CD4-positive, alpha-beta T cell treated with Interleukin-17A for 4 hours (primary cell): ENCODE data around the gene CANT1.

Source experiments
- DNase-seq: peaks from one replicate; pipeline ENCODE4 v3.0.0-alpha.2; 2020; ENCODE audit warnings: mixed read lengths

CANT1 gene

DNA sequence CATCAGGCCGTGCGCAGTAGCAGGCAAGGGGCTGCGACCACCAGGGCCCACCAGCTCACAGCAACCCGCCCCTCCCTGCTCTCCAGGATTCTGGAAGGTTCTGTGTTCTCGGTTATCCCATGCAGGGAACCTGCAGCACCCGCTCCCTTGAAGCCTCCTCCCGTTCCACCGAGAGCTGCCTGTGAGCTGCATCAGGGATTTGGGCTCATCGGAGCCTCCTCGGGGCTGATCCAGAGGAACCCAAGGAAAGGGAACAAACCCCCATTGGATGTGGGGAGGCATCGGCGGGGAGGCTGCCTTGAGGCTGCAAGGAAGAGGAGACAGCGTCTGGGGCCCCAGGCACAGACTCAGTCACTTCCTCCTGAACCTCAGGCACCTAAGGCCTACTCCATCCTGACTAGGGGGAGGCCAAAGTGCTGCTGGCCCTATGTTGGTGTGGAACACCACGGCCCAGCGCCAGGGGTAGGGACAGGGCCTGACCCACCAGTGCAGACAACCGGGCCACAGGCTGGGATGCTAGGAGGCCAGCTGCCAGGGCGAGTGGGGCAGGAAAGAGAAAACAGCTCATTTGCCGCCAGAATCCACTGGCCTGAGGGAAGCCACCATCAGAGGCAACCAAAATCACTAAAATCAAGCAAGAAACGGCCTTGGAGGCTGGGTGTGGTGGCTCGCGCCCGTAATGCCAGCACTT is 15.4 kb downstream of the CANT1 start:
- no peak for DNase-seq

DNA sequence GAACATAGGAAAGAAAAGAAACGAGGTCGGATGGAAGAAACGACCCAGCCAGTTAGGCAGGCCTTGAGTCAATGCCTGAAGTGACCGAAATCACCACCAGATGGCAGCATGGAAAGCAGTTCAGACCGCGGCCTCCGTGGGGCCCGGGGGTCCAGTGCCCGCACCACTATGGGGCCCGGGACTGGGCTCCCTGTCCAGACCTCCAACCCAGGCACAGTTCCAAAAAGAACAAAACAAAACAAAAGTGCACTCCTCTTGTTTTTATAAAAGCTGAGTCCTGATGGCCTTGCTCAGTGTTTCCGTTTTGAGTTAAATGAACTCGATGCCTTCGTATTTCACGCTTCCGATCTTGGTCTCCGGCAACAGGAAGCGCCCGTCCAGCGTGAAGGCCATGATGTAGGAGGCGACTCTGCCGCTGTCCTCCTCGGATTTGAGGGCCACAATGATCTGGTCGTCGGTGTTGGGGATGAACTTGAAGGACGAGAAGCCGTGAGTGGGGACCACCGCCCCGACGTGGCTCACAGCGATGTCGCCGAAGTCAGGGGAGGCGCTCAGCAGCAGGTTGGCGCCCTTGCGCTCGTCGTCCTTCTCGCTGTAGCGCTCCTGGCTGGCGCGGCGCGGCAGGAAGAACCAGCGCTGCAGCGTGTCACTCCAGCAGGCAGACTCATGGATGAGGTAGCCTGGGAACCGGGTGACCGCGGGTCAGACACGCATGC is 16.2 kb downstream of the CANT1 start:
- DNase-seq, result peak; percentile 65

DNA sequence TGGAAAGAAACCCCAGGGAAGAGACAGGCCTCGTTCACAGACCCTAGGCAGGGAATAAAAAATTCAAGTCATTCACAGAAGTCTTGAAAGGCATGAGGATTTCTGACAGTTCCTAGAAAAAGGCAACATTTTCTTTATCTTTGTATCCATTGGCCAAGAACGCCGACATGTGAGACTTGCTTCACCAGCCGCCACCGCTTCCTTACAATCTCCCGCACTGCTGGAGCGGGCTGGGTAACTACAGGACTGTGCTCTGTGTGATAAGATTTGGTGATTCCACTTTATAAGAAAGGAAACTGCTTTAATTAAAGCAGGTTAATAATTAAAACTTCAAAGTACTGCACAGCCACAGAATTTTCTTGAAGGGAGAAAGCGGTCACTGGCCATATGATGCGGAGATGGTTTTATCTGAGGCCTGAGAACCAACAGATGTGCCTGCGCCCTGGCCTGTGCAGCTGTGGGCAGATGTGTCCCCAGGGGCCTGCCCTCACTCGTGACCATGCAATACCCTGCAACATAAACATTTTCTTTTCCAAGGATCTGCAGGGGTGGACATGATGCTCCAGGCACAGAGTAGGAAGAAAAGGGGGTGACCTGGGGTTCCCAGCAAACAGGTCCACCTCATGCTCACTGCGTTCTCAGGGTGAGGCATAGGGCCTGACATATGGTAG is 16.9 kb downstream of the CANT1 start:
- no peak for DNase-seq

DNA sequence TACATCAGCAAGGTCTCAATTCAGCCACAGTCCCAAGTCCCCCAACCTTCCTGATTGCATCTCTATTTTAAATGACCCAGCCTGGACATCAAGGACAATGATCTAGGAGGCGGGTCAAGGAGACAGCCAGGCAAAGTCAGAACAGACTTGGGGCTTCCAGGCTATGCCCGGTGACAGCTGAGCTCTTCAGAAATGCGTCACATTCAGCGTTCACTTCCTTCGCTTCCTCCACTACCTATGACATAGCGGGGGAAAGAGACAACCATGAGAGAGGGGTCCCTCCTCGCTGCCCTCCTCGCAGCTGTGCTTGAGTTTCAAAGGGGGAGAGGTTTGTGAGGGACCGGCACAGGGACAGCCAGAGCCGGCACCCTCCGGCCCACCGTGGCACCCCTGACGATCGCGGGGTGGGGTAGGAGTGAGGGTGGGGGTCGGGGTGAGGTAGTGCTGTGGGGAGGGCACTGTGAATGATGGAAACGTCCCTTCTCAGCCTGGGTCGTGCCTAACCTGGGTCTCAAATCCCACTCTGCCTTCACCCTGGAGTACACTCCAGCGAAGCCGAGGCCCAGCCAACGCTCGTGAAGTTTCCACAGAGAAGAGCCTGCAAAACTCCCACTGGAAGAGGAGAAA is 17.5 kb downstream of the CANT1 start:
- no peak for DNase-seq

DNA sequence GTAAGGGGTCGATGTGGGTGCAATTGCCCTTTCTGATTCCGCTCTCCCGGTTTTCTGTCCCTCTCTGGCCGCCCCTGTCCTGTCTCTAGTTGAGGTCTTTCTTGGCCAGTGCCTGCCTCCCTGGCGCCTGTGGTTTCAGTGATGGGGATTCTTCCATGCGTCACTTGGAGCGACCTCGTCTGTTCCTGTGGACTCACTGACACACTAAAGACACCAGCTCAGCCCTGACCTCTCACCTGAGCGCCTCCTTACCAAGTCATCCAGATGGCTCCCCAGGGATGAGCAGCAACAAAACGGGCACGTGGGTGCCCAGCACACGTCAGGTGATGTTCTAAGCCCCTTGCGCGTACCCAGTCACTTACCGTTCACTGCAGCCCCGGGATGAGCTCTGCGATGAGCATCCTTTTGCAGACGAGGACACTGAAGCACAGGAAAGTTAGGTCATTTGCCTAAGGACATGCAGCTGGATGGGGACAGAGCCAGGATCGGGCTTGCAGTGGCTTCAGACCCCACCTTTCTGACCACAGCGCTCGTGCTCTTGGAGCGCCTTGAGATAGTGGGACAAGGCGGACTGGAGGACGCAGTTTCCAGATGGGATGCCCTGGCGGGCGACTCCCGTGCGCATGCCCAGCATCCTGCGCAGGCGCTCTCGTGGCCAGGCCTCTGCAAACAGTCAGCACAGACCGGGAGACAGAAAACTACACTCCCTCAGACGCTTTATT is 18.4 kb downstream of the CANT1 start:
- no peak for DNase-seq

DNA sequence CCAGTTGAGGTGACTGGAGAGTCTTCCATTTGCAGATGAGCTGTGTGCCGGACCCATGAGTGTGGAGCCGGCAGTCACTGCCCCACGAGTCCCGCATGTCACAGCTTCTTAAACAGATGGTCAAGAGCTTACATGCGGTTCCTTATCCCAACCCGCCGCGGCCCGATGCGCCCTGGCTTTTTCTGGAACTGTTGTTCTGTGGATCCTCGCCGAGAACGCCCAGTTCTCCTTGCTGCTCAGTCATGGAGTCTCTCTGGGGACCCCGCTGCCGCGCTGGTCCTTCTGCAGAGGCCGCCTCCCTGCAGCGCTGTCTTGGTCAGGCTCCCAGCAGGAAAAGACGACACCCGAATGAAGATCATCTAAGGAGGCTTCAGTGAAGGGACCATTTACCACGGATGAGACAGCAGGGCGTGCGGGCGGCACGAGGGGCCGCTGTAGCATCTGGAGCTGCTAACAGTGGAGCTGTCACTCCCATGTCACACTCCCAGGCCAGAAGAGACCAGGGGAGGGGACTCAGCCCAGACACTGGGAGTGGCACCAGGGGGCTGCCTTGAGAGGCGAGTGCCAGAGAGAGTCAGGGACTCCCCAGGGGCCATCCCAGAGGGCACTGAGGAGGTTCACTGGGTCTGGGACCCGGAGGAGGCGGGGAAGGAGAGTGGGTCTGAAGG is 19.1 kb downstream of the CANT1 start:
- no peak for DNase-seq

DNA sequence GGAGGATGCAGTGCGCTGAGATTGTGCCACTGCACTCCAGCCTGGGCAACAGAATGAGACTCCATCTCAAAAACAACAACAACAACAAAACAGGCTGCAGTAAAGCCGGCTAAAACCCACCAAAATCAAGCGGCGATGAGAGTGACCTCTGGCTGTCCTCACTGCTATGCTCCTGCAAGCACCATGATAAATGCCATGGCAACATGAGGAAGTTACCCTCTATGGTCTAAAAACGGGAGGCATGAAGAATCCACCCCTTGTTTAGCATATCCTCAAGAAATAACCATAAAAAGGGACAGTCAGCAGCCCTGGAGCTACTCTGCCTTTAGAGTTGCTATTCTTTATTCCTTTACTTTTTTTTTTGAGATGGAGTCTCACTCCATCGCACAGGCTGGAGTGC is 21.4 kb downstream of the CANT1 start:
- no peak for DNase-seq

GRCh38 chr17:78986649-78987328 is 22.8 kb downstream of the CANT1 start:
- DNase-seq, result peak; percentile 20

DNA sequence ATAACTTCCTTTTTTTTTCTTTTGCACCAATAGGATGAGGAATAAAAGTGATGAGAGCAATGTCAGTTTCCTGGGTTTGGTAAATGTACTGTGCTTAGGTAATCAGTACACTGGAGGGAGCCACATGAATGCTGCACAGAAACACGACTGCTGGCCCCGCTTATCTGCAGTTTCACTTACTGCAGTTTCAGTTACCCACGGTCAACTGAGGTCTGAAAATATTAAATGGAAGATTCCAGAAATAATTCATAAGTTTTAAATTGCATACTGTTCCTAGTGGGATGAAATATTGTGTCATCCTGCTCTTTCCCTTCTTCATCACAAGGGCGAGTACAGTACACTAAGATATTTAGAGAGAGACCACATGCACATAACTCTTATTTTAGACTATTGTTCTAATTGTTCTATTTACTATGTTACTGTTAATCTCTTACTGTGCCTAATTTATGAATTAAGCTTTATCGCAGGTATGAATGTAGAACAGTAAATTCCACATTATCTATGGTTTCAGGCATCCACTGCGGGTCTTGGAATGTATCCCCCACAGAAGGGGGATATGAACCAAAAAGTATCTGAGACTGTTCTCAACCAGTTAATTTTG is 23.4 kb downstream of the CANT1 start:
- DNase-seq, result peak; percentile 27

GRCh38 chr17:78985395-78985794 is 24.2 kb downstream of the CANT1 start:
- DNase-seq, result no peak

DNA sequence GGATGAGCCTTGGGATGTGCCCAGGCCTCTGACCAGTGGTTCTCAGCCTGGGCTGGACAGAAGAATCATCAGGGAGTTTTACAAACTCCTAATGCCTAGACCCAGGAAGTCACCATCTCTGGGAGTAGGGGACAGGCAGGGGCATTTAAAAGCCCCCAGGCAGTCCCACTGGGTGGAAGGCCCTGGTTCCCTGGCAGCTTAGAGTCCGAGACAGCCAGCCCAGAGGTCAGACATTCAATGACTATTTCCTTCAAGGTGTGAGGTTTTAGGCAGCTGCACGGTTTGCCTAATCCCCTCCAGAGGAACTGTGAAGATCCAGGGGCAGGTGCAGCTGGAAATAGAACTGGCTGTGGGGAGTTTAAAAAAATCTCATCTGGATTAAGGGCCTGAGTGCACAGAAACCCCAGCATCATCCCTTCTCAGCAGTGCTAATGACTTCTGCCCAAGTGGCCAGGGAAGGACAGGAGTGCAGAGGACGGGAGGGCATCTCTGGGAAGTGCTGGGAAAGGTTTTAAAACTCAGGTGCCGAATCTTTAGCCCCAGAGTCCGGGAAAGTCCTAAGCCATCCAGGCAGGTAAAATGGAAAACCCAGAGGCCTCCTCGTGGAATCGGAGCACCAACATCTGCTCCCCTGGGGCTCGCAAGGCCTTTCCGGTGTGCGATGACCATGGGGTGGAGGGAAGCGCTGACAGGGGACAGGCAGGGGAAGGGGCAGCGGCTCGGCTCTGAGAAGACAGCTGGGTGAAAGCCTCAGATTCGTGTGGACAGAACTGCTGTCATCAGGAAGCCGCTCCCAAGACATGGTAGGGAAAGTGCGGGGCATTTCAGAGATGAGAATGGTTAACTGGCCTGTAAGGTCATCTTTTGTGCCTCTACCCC is 28.3 kb downstream of the CANT1 start:
- no peak for DNase-seq

- DNase-seq, result no peak
Observed at GRCh38 chr17:78980624-78980972, 29.0 kb downstream of the CANT1 start.

DNA sequence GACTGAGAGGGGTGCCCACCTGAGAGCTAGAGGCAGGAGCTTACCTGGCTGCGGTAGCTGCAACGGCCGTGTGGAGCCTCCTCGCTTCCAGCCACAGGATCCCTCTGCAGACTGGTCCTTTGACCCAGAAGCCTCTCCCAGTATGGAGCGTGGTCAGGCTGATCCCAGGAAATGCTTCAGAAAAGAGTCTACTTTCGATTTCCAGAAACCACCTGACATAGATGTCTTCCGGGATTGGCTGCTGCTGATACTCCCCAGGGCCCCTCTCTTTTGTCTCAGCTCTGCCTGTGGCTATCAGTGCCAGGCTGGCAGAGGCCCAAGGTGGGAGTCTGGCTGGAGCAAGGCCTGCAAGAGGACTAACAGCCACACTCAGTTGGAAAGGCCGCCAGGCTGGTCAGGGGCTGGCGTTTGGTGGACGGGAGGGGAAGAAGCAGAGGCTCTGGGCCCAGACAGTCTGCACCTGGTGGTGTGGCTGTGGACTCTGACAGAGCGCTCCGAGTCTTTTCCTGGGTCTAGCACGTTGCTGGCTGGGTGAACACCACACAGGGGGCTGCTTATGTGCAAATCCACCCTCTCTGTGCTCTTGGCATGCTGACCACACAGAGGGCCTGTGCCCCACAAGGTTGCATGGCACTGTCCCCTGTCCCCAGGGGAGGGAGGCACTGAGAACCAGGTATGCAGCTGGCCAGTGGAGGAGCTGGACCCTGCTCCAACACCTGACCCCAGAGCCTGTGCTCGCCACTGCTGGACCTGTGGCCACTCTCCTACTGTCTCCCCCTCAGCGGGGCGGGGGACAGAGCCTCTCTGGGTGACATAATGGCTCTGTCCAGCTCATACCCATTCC is 29.6 kb downstream of the CANT1 start, which contains the start of gene LGALS3BP:
TSS of gene LGALS3BP (minus strand) at position 144 of the 844 bp plus-strand sequence. CDS start 2,732 bp downstream, outside the sequence.
- peak; percentile 48 for DNase-seq

DNA sequence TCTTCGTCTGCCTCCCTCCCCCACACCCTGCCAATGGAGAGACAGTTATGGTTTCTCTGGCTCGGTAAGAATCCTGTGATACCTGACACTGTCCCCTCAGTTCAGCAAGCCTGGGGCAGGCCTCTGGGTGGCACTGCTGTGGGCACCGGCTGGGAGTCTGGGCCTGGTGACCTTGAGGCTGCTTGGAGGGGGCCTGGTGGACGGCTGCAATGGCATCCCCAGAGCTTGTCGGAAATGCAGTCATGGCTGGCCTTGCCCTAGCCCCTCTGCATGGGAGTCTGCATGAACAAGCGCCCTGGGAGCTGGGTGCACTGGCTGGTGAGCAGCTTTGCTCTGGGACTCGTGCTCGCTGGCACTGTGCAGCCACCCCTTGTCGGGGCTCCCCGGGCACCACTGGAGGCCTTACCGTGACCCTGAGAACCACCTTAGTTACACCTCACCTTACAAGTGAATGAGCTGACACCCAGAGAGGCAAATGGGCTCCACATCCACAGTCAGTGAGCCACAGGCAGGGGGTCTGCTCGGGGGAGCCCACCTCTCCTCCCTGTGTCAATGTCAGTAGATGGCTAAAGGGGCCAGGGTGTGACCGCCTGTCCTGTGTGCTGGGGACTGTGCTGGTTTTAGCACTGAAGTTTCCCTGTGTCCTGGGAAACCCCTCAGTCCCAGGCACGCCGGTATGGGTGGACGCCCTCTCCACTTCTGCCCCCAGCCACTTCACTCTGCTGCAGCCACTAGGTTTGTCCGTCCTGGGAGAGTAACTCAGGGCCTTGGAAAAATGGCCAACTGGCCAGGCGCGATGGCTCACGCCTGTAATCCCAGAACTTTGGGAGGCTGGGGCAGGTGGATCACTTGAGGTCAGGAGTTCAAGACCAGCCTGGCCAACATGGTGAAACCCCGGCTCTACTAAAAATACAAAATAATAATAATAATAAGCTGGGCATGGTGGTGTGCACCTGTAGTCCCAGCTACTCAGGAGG is 31.3 kb downstream of the CANT1 start:
- DNase-seq, result no peak

GRCh38 chr17:78977681-78977943 is 32.0 kb downstream of the CANT1 start:
- DNase-seq, result no peak

DNA sequence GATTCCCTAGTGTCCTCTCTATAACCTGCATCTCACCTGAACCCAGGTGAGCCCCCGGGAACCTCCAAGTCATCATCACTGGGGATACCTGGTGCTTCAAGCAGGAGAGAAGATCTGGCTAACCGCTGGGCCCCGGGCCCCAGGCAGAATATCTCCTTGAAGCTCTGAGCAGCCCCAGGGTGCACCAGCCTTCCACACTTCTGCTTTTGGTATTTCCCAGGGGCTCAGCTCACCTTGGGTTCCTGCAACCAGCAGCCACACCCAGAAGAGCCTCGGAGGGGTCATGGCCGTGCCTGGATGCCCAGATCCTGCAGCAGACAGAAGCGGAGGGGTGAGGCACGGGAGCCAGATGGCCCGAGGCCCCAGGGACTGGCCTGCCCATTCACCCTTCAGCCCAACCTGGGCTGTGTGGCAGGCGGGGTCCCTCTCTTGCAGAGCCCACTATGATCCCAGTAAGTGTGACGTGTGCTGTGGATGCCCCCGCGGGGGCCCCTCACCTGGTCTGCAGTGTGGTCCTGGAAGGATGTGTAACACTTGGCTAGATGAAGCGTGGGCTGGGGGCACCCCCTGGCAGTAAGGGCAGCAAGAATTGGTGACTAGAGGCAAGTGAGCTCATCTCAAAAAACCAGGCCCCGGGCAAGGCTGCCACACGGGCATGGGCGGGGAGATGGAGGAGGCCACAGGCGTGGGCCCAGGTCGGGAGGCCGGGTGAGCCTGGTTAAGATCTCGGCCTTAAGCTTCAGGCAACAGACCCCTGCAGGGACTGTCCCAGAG is 32.5 kb downstream of the CANT1 start:
- DNase-seq, result no peak
